HG03571 (cell line): ENCODE results near the gene SLK.

Source experiments
- ATAC-seq: cut with Tn5 transposase; IDR thresholded peaks from one replicate; pipeline ENCODE4 v1.9.1; 2021; ENCODE audit not compliant: unreplicated experiment

Gene SLK

GRCh38 chr10:103986360-103986759, 19.4 kb downstream of the SLK start:
- no peak for ATAC-seq

- ATAC-seq: no peak
These were observed 23.2 kb downstream of the SLK start for GRCh38 chr10:103990121-103990520.

- no peak for ATAC-seq
These were observed 23.6 kb downstream of the SLK start for GRCh38 chr10:103990531-103990930.

- no peak for ATAC-seq
These were observed 24.6 kb downstream of the SLK start for GRCh38 chr10:103991393-103992128.

GRCh38 chr10:103995134-103995533, 28.2 kb downstream of the SLK start:
- ATAC-seq: no peak

- no peak for ATAC-seq
These were observed 31.9 kb downstream of the SLK start for GRCh38 chr10:103998805-103999204.

GRCh38 chr10:104002911-104003310, 36.0 kb downstream of the SLK start:
- ATAC-seq: no peak

- ATAC-seq: no peak
These were observed 38.4 kb downstream of the SLK start for GRCh38 chr10:104005172-104005863.

GRCh38 chr10:104011904-104012303, 45.0 kb downstream of the SLK start:
- no peak for ATAC-seq

- no peak for ATAC-seq
These were observed 46.5 kb downstream of the SLK start for GRCh38 chr10:104013489-104013888.

GRCh38 chr10:104014176-104014575, 47.2 kb downstream of the SLK start:
- no peak for ATAC-seq

- ATAC-seq: no peak
These were observed 49.7 kb downstream of the SLK start for GRCh38 chr10:104016661-104017060.

GRCh38 chr10:104018471-104018870, 51.5 kb downstream of the SLK start:
- no peak for ATAC-seq

- ATAC-seq: no peak
These were observed 53.1 kb downstream of the SLK start for GRCh38 chr10:104020020-104020419.

- no peak for ATAC-seq
These were observed 54.3 kb downstream of the SLK start for GRCh38 chr10:104021246-104021645.

- no peak for ATAC-seq
These were observed 55.1 kb downstream of the SLK start for GRCh38 chr10:104022026-104022425.

- ATAC-seq: no peak
These were observed 58.6 kb downstream of the SLK start for GRCh38 chr10:104025524-104025923.

GRCh38 chr10:104026762-104027161, 59.8 kb downstream of the SLK start:
- ATAC-seq: no peak

- no peak for ATAC-seq
These were observed 61.2 kb downstream of the SLK start for GRCh38 chr10:104028146-104028545.

GRCh38 chr10:104028823-104029520, 62.0 kb downstream of the SLK start:
- no peak for ATAC-seq

GRCh38 chr10:104029521-104029860, 62.6 kb downstream of the SLK start:
- ATAC-seq: no peak

GRCh38 chr10:104031631-104032030, 64.7 kb downstream of the SLK start:
- no peak for ATAC-seq
